Upper lobe of right lung (tissue), 1 donor: ENCODE data around the gene MYLK. TPM values are rescaled to one million over a fixed set of nuclear protein-coding genes. Genes with fewer than 3 reads are reported as not detected.

Experiments used
- ATAC-seq: fragments of 200-7000 bp; cut with Tn5 transposase; one replicate; pipeline ENCODE4 v1.9.1; 2020; ENCODE audit warnings: mild to moderate bottlenecking, moderate library complexity
- DNase-seq: peaks from one replicate; pipeline ENCODE4 v3.0.0-alpha.2; 2020
- H3K27ac ChIP-seq: fragments of 200-600 bp; one replicate; pipeline ENCODE4 v1.8.0; 2022
- H3K27me3 ChIP-seq: fragments of 200-600 bp; one replicate; pipeline ENCODE4 v1.8.0; 2022; ENCODE audit warnings: mild to moderate bottlenecking
- H3K36me3 ChIP-seq: fragments of 200-600 bp; one replicate; pipeline ENCODE4 v1.8.0; 2022
- H3K4me1 ChIP-seq: fragments of 200-600 bp; one replicate; pipeline ENCODE4 v1.8.0; 2022
- H3K4me3 ChIP-seq: fragments of 200-600 bp; one replicate; pipeline ENCODE4 v1.8.0; 2022; ENCODE audit warnings: mild to moderate bottlenecking
- H3K9me3 ChIP-seq: fragments of 200-600 bp; one replicate; pipeline ENCODE4 v1.8.0; 2022
- CTCF ChIP-seq: fragments of 200-600 bp; IDR thresholded peaks from one replicate; pipeline ENCODE4 v1.8.0; 2022; ENCODE audit warnings: antibody characterized with exemption
- intact Hi-C: fragments of 100-400 bp; cut with DNase I; formaldehyde crosslinking; loops from one replicate; pipeline ENCODE4 v1.11.0; 2022
- total RNA-seq: library from RNA; stranded (reverse); fragmentation: NEBNext Ultra II Directional; extraction: Animal tissue kit (Norgen Biotek cat#: 25700); gene quantifications from one replicate; pipeline ENCODE4 v1.2.1, GENCODE V29; 2021
- donor health status: DM: no; HTN: yes; CAD: no; lungs with severe emphysema.

Gene MYLK
- total RNA-seq, 1 donor from 2014 or later, result 248 TPM

- Histone ChIP-seq H3K27me3 (peaks cover 7% of the 10 kb centered on the region), H3K36me3 (no peaks in the 10 kb centered on the region), H3K27ac (no peak overlapping the region), H3K4me3 (no peak overlapping the region), H3K9me3 (no peaks in the 10 kb centered on the region), H3K4me1 (peaks cover 7% of the 10 kb centered on the region)
- ATAC-seq (no peak), DNase-seq (no peak)
- intact Hi-C loops, result no loop called here
- no peak for TF ChIP-seq CTCF
These were observed 2.4 kb downstream of the MYLK start for GRCh38 chr3:123881771-123882170.

- Histone ChIP-seq H3K27me3 (peaks cover 7% of the 10 kb centered on the region), H3K4me1 (peaks cover 7% of the 10 kb centered on the region), H3K27ac (no peak overlapping the region), H3K4me3 (no peak overlapping the region), H3K36me3 (no peaks in the 10 kb centered on the region), H3K9me3 (no peaks in the 10 kb centered on the region)
- TF ChIP-seq CTCF, result peak; percentile 28
- no peak for DNase-seq
- intact Hi-C loops, result no loop called here
- no peak for ATAC-seq
These were observed 3.1 kb downstream of the MYLK start for GRCh38 chr3:123880998-123881561.

DNA sequence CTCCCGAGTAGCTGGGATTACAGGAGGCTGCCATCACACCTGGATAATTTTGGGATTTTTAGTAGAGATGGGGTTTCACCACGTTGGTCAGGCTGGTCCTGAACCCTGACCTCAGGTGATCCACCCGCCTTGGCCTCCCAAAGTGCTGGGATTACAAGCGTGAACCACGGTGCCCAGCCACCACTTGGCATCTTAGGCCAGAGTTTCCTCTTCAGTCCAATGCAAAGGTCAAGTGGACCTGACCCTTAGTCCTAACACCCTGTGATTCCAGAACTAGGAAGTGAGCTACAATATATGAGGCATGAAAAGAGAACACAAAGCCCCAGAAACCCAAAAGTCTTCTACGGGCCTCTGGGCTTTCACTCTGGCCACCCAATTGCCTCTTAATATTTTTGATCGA lies 5.3 kb downstream of the MYLK start:
- Histone ChIP-seq H3K27me3 (peaks cover 7% of the 10 kb centered on the region), H3K9me3 (no peaks in the 10 kb centered on the region), H3K4me1 (peaks cover 6% of the 10 kb centered on the region), H3K4me3 (no peak overlapping the region), H3K27ac (no peak overlapping the region), H3K36me3 (no peaks in the 10 kb centered on the region)
- intact Hi-C loops, result no loop called here
- ATAC-seq (no peak), DNase-seq (no peak)
- TF ChIP-seq CTCF, result no peak

DNA sequence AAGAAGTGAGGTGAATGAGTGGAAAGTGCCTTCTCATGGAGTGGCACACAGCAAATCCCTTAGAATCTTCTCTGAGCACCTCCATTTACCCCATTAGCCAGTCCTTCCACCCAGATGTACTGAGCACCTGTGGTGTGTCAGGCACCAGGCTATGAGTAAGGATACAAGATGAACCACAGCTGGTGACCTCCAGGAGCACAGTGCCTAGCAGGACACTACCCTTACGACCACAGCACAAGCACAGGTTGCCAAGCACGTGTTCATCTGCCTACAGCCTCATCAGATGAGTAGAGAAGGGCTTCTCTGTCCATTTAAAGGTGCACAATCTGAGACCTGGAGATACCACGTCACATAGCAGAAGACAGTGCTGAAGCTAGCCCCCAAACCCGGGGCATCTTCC lies 6.2 kb downstream of the MYLK start:
- Histone ChIP-seq H3K4me3 (no peak overlapping the region), H3K9me3 (no peaks in the 10 kb centered on the region), H3K4me1 (no peaks in the 10 kb centered on the region), H3K27me3 (peaks cover 6% of the 10 kb centered on the region), H3K36me3 (no peaks in the 10 kb centered on the region), H3K27ac (no peak overlapping the region)
- DNase-seq (no peak), ATAC-seq (no peak)
- intact Hi-C loops, result no loop called here
- no peak for TF ChIP-seq CTCF

DNA sequence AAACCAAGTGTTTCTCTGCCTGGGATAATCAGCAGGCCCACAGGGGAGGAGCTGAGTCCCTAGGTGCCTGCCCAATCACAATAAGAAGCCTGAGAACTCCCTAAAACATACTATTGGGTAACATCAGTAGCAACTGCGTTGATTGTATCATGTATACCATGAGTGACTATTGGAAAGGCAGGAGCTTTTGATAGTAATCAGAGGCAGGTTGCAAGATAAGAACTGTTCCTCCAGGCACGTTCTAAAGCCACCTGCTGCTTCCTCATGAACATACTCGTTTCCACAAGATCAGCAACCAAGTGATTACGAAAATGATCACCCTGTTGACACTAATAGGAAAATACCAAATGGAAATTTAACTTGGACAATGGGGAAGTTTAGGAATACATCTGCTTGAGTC lies 6.7 kb downstream of the MYLK start:
- intact Hi-C loops, result no loop called here
- Histone ChIP-seq H3K4me3 (no peak overlapping the region), H3K4me1 (no peaks in the 10 kb centered on the region), H3K27ac (no peak overlapping the region), H3K36me3 (no peaks in the 10 kb centered on the region), H3K27me3 (peaks cover under 1% of the 10 kb centered on the region), H3K9me3 (no peaks in the 10 kb centered on the region)
- DNase-seq (no peak), ATAC-seq (no peak)
- TF ChIP-seq CTCF, result no peak

GRCh38 chr3:123876858-123877257 lies 7.3 kb downstream of the MYLK start:
- ATAC-seq (no peak), DNase-seq (no peak)
- Histone ChIP-seq H3K4me1 (no peaks in the 10 kb centered on the region), H3K36me3 (no peaks in the 10 kb centered on the region), H3K9me3 (no peaks in the 10 kb centered on the region), H3K27me3 (no peaks in the 10 kb centered on the region), H3K27ac (no peak overlapping the region), H3K4me3 (no peak overlapping the region)
- intact Hi-C loops, result no loop called here
- TF ChIP-seq CTCF, result peak; percentile 11
